Inflammatory macrophage treated with lipopolysaccharide for 1 hour (primary cell): ENCODE measurements around the gene FAM9C.
"Not testable (repeated sequence)": the region's sequence is repeated elsewhere in the genome, so short reads cannot be mapped to it uniquely, and the experiment has no call there.

Source experiments
- DNase-seq, 2 donors: peaks; one replicate each; pipeline ENCODE4 v3.0.0-alpha.2; 2020 to 2022

The FAM9C gene

GRCh38 chrX:13029887-13030771 lies 14.3 kb downstream of the FAM9C start:
- DNase-seq = no peak

- no peak for DNase-seq
Measured at GRCh38 chrX:13029637-13029886, 14.9 kb downstream of the FAM9C start.

GRCh38 chrX:13028871-13029636 lies 15.4 kb downstream of the FAM9C start:
- no peak for DNase-seq

GRCh38 chrX:13026877-13027652 lies 17.4 kb downstream of the FAM9C start:
- DNase-seq = no peak

GRCh38 chrX:13024986-13025385 lies 19.4 kb downstream of the FAM9C start:
- DNase-seq = no peak

- DNase-seq = no peak
Measured at GRCh38 chrX:13023979-13024378, 20.4 kb downstream of the FAM9C start.

- no peak for DNase-seq
Measured at GRCh38 chrX:13023567-13023966, 20.9 kb downstream of the FAM9C start.

GRCh38 chrX:13022926-13023325 lies 21.5 kb downstream of the FAM9C start:
- DNase-seq = no peak

- DNase-seq = not testable (repeated sequence)
Measured at GRCh38 chrX:13016731-13017130, 27.7 kb downstream of the FAM9C start.

GRCh38 chrX:13015536-13016236 lies 28.7 kb downstream of the FAM9C start:
- peak; percentile 51 to 73 for DNase-seq

GRCh38 chrX:13014111-13015096 lies 30.0 kb downstream of the FAM9C start:
- DNase-seq = no peak

- peak; percentile 64 to 87 for DNase-seq
Measured at GRCh38 chrX:13013363-13014110, 30.9 kb downstream of the FAM9C start.

GRCh38 chrX:13010546-13010945 lies 33.9 kb downstream of the FAM9C start:
- no peak for DNase-seq

- DNase-seq = no peak
Measured at GRCh38 chrX:13009844-13010243, 34.6 kb downstream of the FAM9C start.

- DNase-seq = no peak
Measured at GRCh38 chrX:13009273-13009672, 35.1 kb downstream of the FAM9C start.

GRCh38 chrX:13008851-13009250 lies 35.6 kb downstream of the FAM9C start:
- no peak for DNase-seq

- DNase-seq = no peak
Measured at GRCh38 chrX:13008189-13008533, 36.3 kb downstream of the FAM9C start.

GRCh38 chrX:13007519-13008188 lies 36.8 kb downstream of the FAM9C start:
- no peak for DNase-seq

GRCh38 chrX:13005661-13006473 lies 38.6 kb downstream of the FAM9C start:
- peak; percentile 70 to 88 for DNase-seq
